ENCODE results near the gene TMEM37.

TMEM37 gene

GRCh38 chr2:119449521-119449920 lies 17.9 kb downstream of the TMEM37 start:
- no peak overlapping the region for H3K4me3 ChIP-seq (ENCODE audit: low read depth, low read length)
- no peak for TF ChIP-seq MAX (IDR thresholded peaks at IDR 0.05; ENCODE audit: low read depth, low read length)
- TF ChIP-seq, protein P1, sequence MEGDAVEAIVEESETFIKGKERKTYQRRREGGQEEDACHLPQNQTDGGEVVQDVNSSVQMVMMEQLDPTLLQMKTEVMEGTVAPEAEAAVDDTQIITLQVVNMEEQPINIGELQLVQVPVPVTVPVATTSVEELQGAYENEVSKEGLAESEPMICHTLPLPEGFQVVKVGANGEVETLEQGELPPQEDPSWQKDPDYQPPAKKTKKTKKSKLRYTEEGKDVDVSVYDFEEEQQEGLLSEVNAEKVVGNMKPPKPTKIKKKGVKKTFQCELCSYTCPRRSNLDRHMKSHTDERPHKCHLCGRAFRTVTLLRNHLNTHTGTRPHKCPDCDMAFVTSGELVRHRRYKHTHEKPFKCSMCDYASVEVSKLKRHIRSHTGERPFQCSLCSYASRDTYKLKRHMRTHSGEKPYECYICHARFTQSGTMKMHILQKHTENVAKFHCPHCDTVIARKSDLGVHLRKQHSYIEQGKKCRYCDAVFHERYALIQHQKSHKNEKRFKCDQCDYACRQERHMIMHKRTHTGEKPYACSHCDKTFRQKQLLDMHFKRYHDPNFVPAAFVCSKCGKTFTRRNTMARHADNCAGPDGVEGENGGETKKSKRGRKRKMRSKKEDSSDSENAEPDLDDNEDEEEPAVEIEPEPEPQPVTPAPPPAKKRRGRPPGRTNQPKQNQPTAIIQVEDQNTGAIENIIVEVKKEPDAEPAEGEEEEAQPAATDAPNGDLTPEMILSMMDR (IDR thresholded peaks at IDR 0.05; ENCODE audit: low read depth, low read length) = no peak
- no peak for DNase-seq (ENCODE audit: low read depth)

GRCh38 chr2:119451336-119452050 lies 19.8 kb downstream of the TMEM37 start:
- H3K4me3 ChIP-seq (ENCODE audit: low read depth, low read length) = no peak overlapping the region
- TF ChIP-seq POLR2A (IDR thresholded peaks at IDR 0.05; ENCODE audit: extremely low read depth, insufficient read length) = no peak
- TF ChIP-seq MAX (IDR thresholded peaks at IDR 0.05; ENCODE audit: low read depth, low read length) = no peak
- TF ChIP-seq, protein P1 (IDR thresholded peaks at IDR 0.05; ENCODE audit: low read depth, low read length) = no peak
- no peak for TF ChIP-seq MYC (IDR thresholded peaks at IDR 0.05; ENCODE audit: low read depth, low read length)
- DNase-seq (ENCODE audit: low read depth) = no peak

DNA sequence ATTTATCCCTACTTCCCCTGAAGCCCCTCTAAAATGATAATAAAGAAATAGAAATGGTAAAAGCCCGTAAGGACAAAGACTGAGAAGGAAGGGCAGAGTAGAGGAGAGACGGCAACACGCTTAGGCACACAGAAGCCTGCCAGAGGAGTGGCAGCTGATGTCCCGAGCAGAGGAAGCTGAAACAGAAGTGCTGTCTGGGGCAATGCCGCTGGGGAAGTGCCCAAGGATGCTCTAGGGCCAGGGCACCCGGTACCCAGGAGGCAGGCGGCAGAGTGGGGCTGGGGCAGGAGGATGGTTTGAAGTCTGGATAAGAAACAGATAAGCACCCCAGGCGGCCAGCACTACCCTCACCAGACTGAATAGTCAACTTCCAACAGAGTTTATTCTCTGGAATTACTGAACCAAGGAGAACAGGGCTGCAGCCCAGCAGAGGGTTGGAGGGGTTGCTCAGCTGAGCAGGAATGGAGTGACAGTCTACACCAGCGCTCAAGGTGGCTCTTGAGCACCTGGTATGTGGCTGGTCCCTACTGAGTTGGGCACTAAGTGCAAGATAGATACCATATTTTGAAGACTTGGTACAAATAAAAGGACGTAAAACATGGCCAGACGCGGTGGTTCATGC lies 22.4 kb downstream of the TMEM37 start:
- no peak for DNase-seq (ENCODE audit: low read depth)
- H3K4me3 ChIP-seq (ENCODE audit: low read depth, low read length) = no peak overlapping the region
- TF ChIP-seq, protein P1 (IDR thresholded peaks at IDR 0.05; ENCODE audit: low read depth, low read length) = no peak
- TF ChIP-seq MAX (IDR thresholded peaks at IDR 0.05; ENCODE audit: low read depth, low read length) (no peak), MYC (IDR thresholded peaks at IDR 0.05; ENCODE audit: low read depth, low read length) (no peak), POLR2A (IDR thresholded peaks at IDR 0.05; ENCODE audit: extremely low read depth, insufficient read length) (no peak)

DNA sequence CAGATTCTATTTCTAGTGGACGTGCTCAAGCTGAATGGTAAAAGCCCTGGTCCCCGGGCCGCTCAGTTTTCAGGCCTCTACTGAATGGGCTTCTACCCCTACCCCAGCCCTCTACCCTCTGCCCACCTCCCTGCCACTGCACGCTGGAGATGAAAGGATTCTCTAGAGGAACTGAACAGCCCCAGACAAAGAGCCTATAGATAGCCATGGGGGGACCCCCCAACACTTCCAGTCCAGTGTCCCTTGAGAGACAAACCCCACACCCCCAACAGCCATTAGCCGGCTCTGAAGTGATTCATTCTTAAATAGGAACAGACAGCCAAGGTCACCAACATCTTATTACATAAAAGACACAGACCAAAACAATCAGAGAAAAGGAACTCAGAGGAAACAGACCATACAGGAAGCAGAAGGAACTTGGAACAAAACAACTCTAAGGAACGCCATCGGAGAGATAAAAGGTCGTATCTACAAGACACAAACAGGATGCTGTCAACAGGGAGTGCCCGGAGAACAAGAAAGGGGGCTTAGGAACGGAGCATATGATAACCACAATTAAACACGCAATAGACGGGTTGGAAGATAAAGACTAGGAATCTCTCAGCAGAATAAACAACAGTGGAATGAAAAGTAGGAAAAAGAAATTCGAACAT lies 23.5 kb downstream of the TMEM37 start:
- DNase-seq (ENCODE audit: low read depth) = no peak
- no peak overlapping the region for H3K4me3 ChIP-seq (ENCODE audit: low read depth, low read length)
- TF ChIP-seq, protein P1 (IDR thresholded peaks at IDR 0.05; ENCODE audit: low read depth, low read length) = no peak
- no peak for TF ChIP-seq MYC (IDR thresholded peaks at IDR 0.05; ENCODE audit: low read depth, low read length)
- no peak for TF ChIP-seq POLR2A (IDR thresholded peaks at IDR 0.05; ENCODE audit: extremely low read depth, insufficient read length)
- TF ChIP-seq MAX (IDR thresholded peaks at IDR 0.05; ENCODE audit: low read depth, low read length) = no peak

GRCh38 chr2:119460076-119460475 lies 28.4 kb downstream of the TMEM37 start:
- TF ChIP-seq MYC (IDR thresholded peaks at IDR 0.05; ENCODE audit: low read depth, low read length) (no peak), POLR2A (IDR thresholded peaks at IDR 0.05; ENCODE audit: extremely low read depth, insufficient read length) (no peak), MAX (IDR thresholded peaks at IDR 0.05; ENCODE audit: low read depth, low read length) (no peak)
- TF ChIP-seq, protein P1 (IDR thresholded peaks at IDR 0.05; ENCODE audit: low read depth, low read length) = no peak
- no peak for DNase-seq (ENCODE audit: low read depth)
- no peak overlapping the region for H3K4me3 ChIP-seq (ENCODE audit: low read depth, low read length)

Measured in NB4 (cell line).